Small intestine (tissue), 7 donors: ENCODE results near the gene RYR2. TPM values are rescaled to one million over a fixed set of nuclear protein-coding genes. Genes with fewer than 3 reads are reported as not detected.

Experiments
- DNase-seq, 2 donors: peaks; one replicate each; pipeline versions ENCODE4 v3.0.0 to v3.0.0-alpha.2; 2013
- FAIRE-seq: peaks from 2 replicates; lab custom pipeline; 2012; peaks lifted over from hg19 to GRCh38; lab: Jason Lieb, UNC
- H3K27ac ChIP-seq, 3 donors: one replicate each; pipeline ENCODE4 v1.5.1; 2013; ENCODE audit warnings: low read length in 2 of 3, mild to moderate bottlenecking in 2 of 3, control low read depth in 1 of 3, inconsistent platforms in 1 of 3, low read depth in 1 of 3, moderate library complexity in 1 of 3
- H3K27me3 ChIP-seq, 3 donors: one replicate each; pipeline ENCODE4 v1.6.1; 2013; ENCODE audit warnings: low read length in 3 of 3, inconsistent platforms in 1 of 3; ENCODE audit not compliant: control insufficient read depth in 3 of 3, insufficient read depth in 3 of 3
- H3K36me3 ChIP-seq, 3 donors: one replicate each; pipeline ENCODE4 v1.6.1; 2013; ENCODE audit warnings: low read length in 3 of 3, inconsistent platforms in 1 of 3, low read depth in 1 of 3, mild to moderate bottlenecking in 1 of 3, moderate library complexity in 1 of 3; ENCODE audit not compliant: control insufficient read depth in 3 of 3, insufficient read depth in 2 of 3
- H3K4me1 ChIP-seq, 3 donors: one replicate each; pipeline ENCODE4 v1.6.1; 2013; ENCODE audit warnings: low read length in 2 of 3, inconsistent platforms in 1 of 3, low read depth in 1 of 3, mild to moderate bottlenecking in 1 of 3, moderate library complexity in 1 of 3; ENCODE audit not compliant: control insufficient read depth in 3 of 3, insufficient read depth in 2 of 3
- H3K4me3 ChIP-seq, 3 donors: one replicate each; pipeline ENCODE4 v1.5.1; 2013; ENCODE audit warnings: low read length in 3 of 3, control low read depth in 1 of 3, inconsistent platforms in 1 of 3, low read depth in 1 of 3, mild to moderate bottlenecking in 1 of 3, moderate library complexity in 1 of 3
- H3K9me3 ChIP-seq, 2 donors: one replicate each; pipeline ENCODE4 v1.6.1; 2013; ENCODE audit warnings: low read depth in 1 of 2, low read length in 1 of 2; ENCODE audit not compliant: control insufficient read depth in 2 of 2, insufficient read depth in 1 of 2
- WGBS, 3 donors: extraction: QIAGEN DNeasy Blood & Tissue Kit; methylation state at CpG; one replicate each; pipeline ENCODE4 v1.1.7; 2013; 5-methylcytosine and 5-hydroxymethylcytosine counted together
- polyA plus RNA-seq, 4 donors: library from polyadenylated mRNA; stranded (reverse) in 3 of 4; unstranded in 1 of 4; fragments of 200-250 nt in 3 of 4; fragments of 120-200 nt in 1 of 4; gene quantifications; one replicate each; pipeline versions ENCODE4 v1.2.1 to v1.2.3, GENCODE V29; 2013
- donor health status: healthy with polysubstance abuse.
- donor health status: control.
- donor health status: control.
- donor health status: Bipolar disorder and iron deficiency.
- donor health status: healthy.

RYR2 gene
- polyA plus RNA-seq, 4 donors, result 0.22 to 1.5 (median 0.62) TPM

- DNase-seq (no peak), FAIRE-seq (no peak)
- no peak overlapping the region for H3K4me3 ChIP-seq
- H3K9me3 ChIP-seq, result no peaks in the 10 kb centered on the region
- H3K36me3 ChIP-seq, result no peaks in the 10 kb centered on the region
- WGBS, 3 donors, result 68 to 84% (median 81%) methylated on average over 5 of the region's 5 CpGs
- H3K4me1 ChIP-seq, result no peaks in the 10 kb centered on the region
- no peak overlapping the region for H3K27ac ChIP-seq
- no peaks in the 10 kb centered on the region for H3K27me3 ChIP-seq
Observed at GRCh38 chr1:237610157-237610556, 568.2 kb downstream of the RYR2 start.

- FAIRE-seq (no peak), DNase-seq (no peak)
- 78 to 87% (median 78%) methylated on average over 9 of the region's 9 CpGs for WGBS, 3 donors
- Histone ChIP-seq H3K4me3 (no peak overlapping the region), H3K4me1 (no peaks in the 10 kb centered on the region), H3K27ac (no peak overlapping the region), H3K27me3 (no peaks in the 10 kb centered on the region), H3K9me3 (peaks cover 0 to 7% of the 10 kb centered on the region in 2 donors), H3K36me3 (no peaks in the 10 kb centered on the region)
Observed at GRCh38 chr1:237613984-237614383, 572.0 kb downstream of the RYR2 start.

GRCh38 chr1:237619553-237619952 is 577.6 kb downstream of the RYR2 start:
- Histone ChIP-seq H3K27me3 (no peaks in the 10 kb centered on the region), H3K36me3 (no peaks in the 10 kb centered on the region), H3K27ac (no peak overlapping the region), H3K9me3 (peaks cover 0 to 7% of the 10 kb centered on the region in 2 donors), H3K4me1 (no peaks in the 10 kb centered on the region), H3K4me3 (no peak overlapping the region)
- 87 to 91% (median 90%) methylated on average over 5 of the region's 5 CpGs for WGBS, 3 donors
- FAIRE-seq, result no peak
- no peak for DNase-seq

- Histone ChIP-seq H3K4me1 (no peaks in the 10 kb centered on the region), H3K36me3 (no peaks in the 10 kb centered on the region), H3K27ac (no peak overlapping the region), H3K9me3 (no peaks in the 10 kb centered on the region), H3K27me3 (no peaks in the 10 kb centered on the region), H3K4me3 (no peak overlapping the region)
- no peak for DNase-seq
- 83 to 91% (median 85%) methylated on average over 5 of the region's 5 CpGs for WGBS, 3 donors
- FAIRE-seq, result no peak
Observed at GRCh38 chr1:237634922-237635321, 592.9 kb downstream of the RYR2 start.

- 83 to 93% (median 85%) methylated on average over 1 of the region's 1 CpG for WGBS, 3 donors
- DNase-seq (no peak), FAIRE-seq (no peak)
- no peaks in the 10 kb centered on the region for H3K9me3 ChIP-seq
- no peak overlapping the region for H3K27ac ChIP-seq
- no peaks in the 10 kb centered on the region for H3K4me1 ChIP-seq
- no peak overlapping the region for H3K4me3 ChIP-seq
- H3K36me3 ChIP-seq, result no peaks in the 10 kb centered on the region
- no peaks in the 10 kb centered on the region for H3K27me3 ChIP-seq
Observed at GRCh38 chr1:237638555-237638954, 596.6 kb downstream of the RYR2 start.

GRCh38 chr1:237640011-237640671 is 598.2 kb downstream of the RYR2 start:
- FAIRE-seq (no peak), DNase-seq (no peak)
- Histone ChIP-seq H3K4me3 (no peak overlapping the region), H3K27ac (no peak overlapping the region), H3K27me3 (no peaks in the 10 kb centered on the region), H3K36me3 (no peaks in the 10 kb centered on the region), H3K4me1 (no peaks in the 10 kb centered on the region), H3K9me3 (no peaks in the 10 kb centered on the region)
- 65 to 80% (median 70%) methylated on average over 2 of the region's 2 CpGs for WGBS, 3 donors

- no peak for FAIRE-seq
- Histone ChIP-seq H3K27ac (no peak overlapping the region), H3K9me3 (no peaks in the 10 kb centered on the region), H3K36me3 (no peaks in the 10 kb centered on the region), H3K4me3 (no peak overlapping the region), H3K27me3 (no peaks in the 10 kb centered on the region), H3K4me1 (no peaks in the 10 kb centered on the region)
- WGBS, 3 donors, result 49 to 59% (median 56%) methylated on average over 2 of the region's 2 CpGs
- DNase-seq, result no peak
Observed at GRCh38 chr1:237640966-237641365, 599.0 kb downstream of the RYR2 start.

GRCh38 chr1:237650809-237651208 is 608.8 kb downstream of the RYR2 start:
- H3K4me1 ChIP-seq, result no peaks in the 10 kb centered on the region

GRCh38 chr1:237655778-237656177 is 613.8 kb downstream of the RYR2 start:
- no peaks in the 10 kb centered on the region for H3K36me3 ChIP-seq
- no peak for FAIRE-seq
- 70 to 86% (median 82%) methylated on average over 2 of the region's 2 CpGs for WGBS, 3 donors

More at GRCh38 chr1:237650809-237651208, 608.8 kb downstream of the RYR2 start:
- Histone ChIP-seq H3K27ac (no peak overlapping the region), H3K4me3 (no peak overlapping the region), H3K36me3 (no peaks in the 10 kb centered on the region), H3K9me3 (no peaks in the 10 kb centered on the region), H3K27me3 (no peaks in the 10 kb centered on the region)
- no peak for DNase-seq
- FAIRE-seq, result no peak

More at GRCh38 chr1:237655778-237656177, 613.8 kb downstream of the RYR2 start:
- Histone ChIP-seq H3K27me3 (no peaks in the 10 kb centered on the region), H3K4me1 (no peaks in the 10 kb centered on the region), H3K9me3 (no peaks in the 10 kb centered on the region), H3K4me3 (no peak overlapping the region), H3K27ac (no peak overlapping the region)
- DNase-seq, result no peak
